SK-N-SH treated with all-trans-retinoic acid at 6 μM for 48 hours (cell line): Measurements from ENCODE around the gene PTGER2.

Experiments
- ARNTL ChIP-seq: fragments of 450-650 bp; formaldehyde crosslinking; IDR thresholded peaks from 2 replicates; pipeline ENCODE4 v1.5.0; 2020; ENCODE audit warnings: low read depth, mild to moderate bottlenecking, moderate library complexity, borderline replicate concordance
- ESRRG ChIP-seq: fragments of 250-450 bp; sonication (Bioruptor Pico); IDR thresholded peaks from 2 replicates; pipeline ENCODE4 v1.6.1; 2021; ENCODE audit warnings: mild to moderate bottlenecking
- GLIS3 ChIP-seq: fragments of 250-450 bp; sonication (Bioruptor Pico); IDR thresholded peaks from 2 replicates; pipeline ENCODE4 v1.5.0; 2020; ENCODE audit warnings: mild to moderate bottlenecking, moderate library complexity
- POU6F1 ChIP-seq: fragments of 250-450 bp; sonication (Bioruptor Pico); IDR thresholded peaks from 2 replicates; pipeline ENCODE4 v1.8.0; 2021; ENCODE audit warnings: low read depth, mild to moderate bottlenecking, moderate library complexity, borderline replicate concordance
- PPARA ChIP-seq: fragments of 250-450 bp; sonication (Bioruptor Pico); IDR thresholded peaks from 2 replicates; pipeline ENCODE4 v1.5.0; 2020; ENCODE audit warnings: mild to moderate bottlenecking, borderline replicate concordance
- RARB ChIP-seq: fragments of 250-450 bp; sonication (Bioruptor Pico); IDR thresholded peaks from 2 replicates; pipeline ENCODE4 v1.8.0; 2021; ENCODE audit warnings: mild to moderate bottlenecking, moderate library complexity
- SNAI2 ChIP-seq: fragments of 250-450 bp; sonication (Bioruptor Pico); IDR thresholded peaks from 2 replicates; pipeline ENCODE4 v1.5.0; 2020; ENCODE audit warnings: mild to moderate bottlenecking, moderate library complexity
- ZC3H10 ChIP-seq: fragments of 250-450 bp; sonication (Bioruptor Pico); IDR thresholded peaks from 2 replicates; pipeline ENCODE4 v1.5.1; 2021; ENCODE audit warnings: mild to moderate bottlenecking, moderate library complexity
- ZFP30 ChIP-seq: fragments of 450-650 bp; formaldehyde crosslinking; IDR thresholded peaks from 2 replicates; pipeline ENCODE4 v1.5.0; 2022; ENCODE audit warnings: mild to moderate bottlenecking, moderate library complexity
- ZNF70 ChIP-seq: fragments of 450-650 bp; formaldehyde crosslinking; IDR thresholded peaks from 2 replicates; pipeline ENCODE4 v1.5.0; 2020; ENCODE audit warnings: mild to moderate bottlenecking, moderate library complexity

GRCh38 chr14:52298795-52299194 lies 15.3 kb upstream of the PTGER2 start:
- TF ChIP-seq SNAI2 (CRISPR knock-in tag) (no peak), ZNF70 (CRISPR knock-in tag) (no peak), RARB (CRISPR knock-in tag) (no peak), GLIS3 (CRISPR knock-in tag) (no peak), ARNTL (no peak), ZC3H10 (CRISPR knock-in tag) (no peak), POU6F1 (no peak), ZFP30 (CRISPR knock-in tag) (no peak), PPARA (CRISPR knock-in tag) (no peak), ESRRG (no peak)
